Gastrocnemius medialis (tissue), 4 donors: ENCODE measurements around the gene SGPL1. TPM values are rescaled to one million over a fixed set of nuclear protein-coding genes. Genes with fewer than 3 reads are reported as not detected.

Experiments
- ATAC-seq, 2 donors: fragments of 150-250 bp; one replicate each; pipeline ENCODE4 v1.9.1; 2016
- DNase-seq, 2 donors: peaks; one replicate each; pipeline ENCODE4 v3.0.0-alpha.2; 2019
- H3K27ac ChIP-seq, 4 donors: fragments of 200-600 bp; sonication (generic); 1 replicate in 1 of 4; 2 replicates in 3 of 4; pipeline ENCODE4 v1.5.1; 2016 to 2018; ENCODE audit warnings: mild to moderate bottlenecking in 2 of 4, moderate library complexity in 1 of 4
- H3K27me3 ChIP-seq, 3 donors: fragments of 200-600 bp; sonication (generic) in 2 of 3; 1 replicate in 1 of 3; 2 replicates in 2 of 3; pipeline versions ENCODE4 v1.5.1 to v1.6.0; 2016 to 2019; ENCODE audit warnings: mild to moderate bottlenecking in 1 of 3, moderate library complexity in 1 of 3
- H3K36me3 ChIP-seq, 2 donors: fragments of 200-600 bp; sonication (generic) in 1 of 2; one replicate each; pipeline ENCODE4 v1.5.1; 2017 to 2018
- H3K4me1 ChIP-seq, 2 donors: fragments of 200-600 bp; sonication (generic) in 1 of 2; one replicate each; pipeline ENCODE4 v1.5.1; 2016 to 2017; ENCODE audit warnings: mild to moderate bottlenecking in 2 of 2
- H3K4me3 ChIP-seq, 4 donors: fragments of 200-600 bp; sonication (generic) in 3 of 4; 1 replicate in 1 of 4; 2 replicates in 3 of 4; pipeline ENCODE4 v1.5.1; 2016 to 2019; ENCODE audit warnings: mild to moderate bottlenecking in 2 of 4
- H3K9me3 ChIP-seq, 3 donors: fragments of 200-600 bp; sonication (generic) in 2 of 3; 1 replicate in 1 of 3; 2 replicates in 2 of 3; pipeline ENCODE4 v1.5.1; 2016 to 2019
- POLR2A ChIP-seq, 2 donors: fragments of 450-650 bp; IDR thresholded peaks; one replicate each; pipeline ENCODE4 v1.6.1; 2017; ENCODE audit warnings: antibody characterized with exemption in 2 of 2, mild to moderate bottlenecking in 2 of 2, moderate library complexity in 2 of 2
- in situ Hi-C, 4 donors: fragments of 200-750 bp; cut with MboI; loops; one replicate each; pipeline versions ENCODE4 v1.15.0 to v1.8.0; 2017; ENCODE audit warnings: low sequenced_read_pairs in 4 of 4
- intact Hi-C: fragments of 100-400 bp; cut with DNase I; formaldehyde crosslinking; loops from one replicate; pipeline ENCODE4 v1.15.1; 2023; ENCODE audit warnings: low total_unique reads
- total RNA-seq, 4 donors: library from RNA; depleted of rRNA; stranded (reverse); fragments of >200 nt; gene quantifications; one replicate each; pipeline versions ENCODE4 v1.1.0 to v1.2.3, GENCODE V29; 2016
- TF ChIP-seq, protein P1 (sequence below), 5 experiments: fragments of 450-650 bp in 3 of 5; fragments of 200-600 bp in 2 of 5; sonication (generic) in 2 of 5; IDR thresholded peaks in 4 of 5; conservative IDR thresholded peaks in 1 of 5; 1 replicate in 4 of 5; 2 replicates in 1 of 5; pipeline ENCODE4 v1.5.1; 2016 to 2019; ENCODE audit warnings: antibody characterized with exemption in 5 of 5, mild to moderate bottlenecking in 3 of 5, moderate library complexity in 3 of 5

The SGPL1 gene
- total RNA-seq, 4 donors from 2014 or later = 6.5 to 17.1 (median 11.3) TPM

- Histone ChIP-seq H3K27ac (no peak overlapping the region), H3K9me3 (no peaks in the 10 kb centered on the region), H3K27me3 (no peaks in the 10 kb centered on the region), H3K4me3 (no peak overlapping the region), H3K36me3 (no peaks in the 10 kb centered on the region), H3K4me1 (no peaks in the 10 kb centered on the region)
- DNase-seq (no peak), ATAC-seq (peak; percentile 68 to 81)
- in situ Hi-C loops (loop anchor here in 2 of 4 donors (10.0 kb wide), 2 partner anchors 279 to 359 kb away; no protein-coding TSS in a partner anchor), intact Hi-C loops (loop anchor here (1.0 kb wide), 2 partner anchors 284 to 360 kb away; no protein-coding TSS in a partner anchor)
- TF ChIP-seq, protein P1, sequence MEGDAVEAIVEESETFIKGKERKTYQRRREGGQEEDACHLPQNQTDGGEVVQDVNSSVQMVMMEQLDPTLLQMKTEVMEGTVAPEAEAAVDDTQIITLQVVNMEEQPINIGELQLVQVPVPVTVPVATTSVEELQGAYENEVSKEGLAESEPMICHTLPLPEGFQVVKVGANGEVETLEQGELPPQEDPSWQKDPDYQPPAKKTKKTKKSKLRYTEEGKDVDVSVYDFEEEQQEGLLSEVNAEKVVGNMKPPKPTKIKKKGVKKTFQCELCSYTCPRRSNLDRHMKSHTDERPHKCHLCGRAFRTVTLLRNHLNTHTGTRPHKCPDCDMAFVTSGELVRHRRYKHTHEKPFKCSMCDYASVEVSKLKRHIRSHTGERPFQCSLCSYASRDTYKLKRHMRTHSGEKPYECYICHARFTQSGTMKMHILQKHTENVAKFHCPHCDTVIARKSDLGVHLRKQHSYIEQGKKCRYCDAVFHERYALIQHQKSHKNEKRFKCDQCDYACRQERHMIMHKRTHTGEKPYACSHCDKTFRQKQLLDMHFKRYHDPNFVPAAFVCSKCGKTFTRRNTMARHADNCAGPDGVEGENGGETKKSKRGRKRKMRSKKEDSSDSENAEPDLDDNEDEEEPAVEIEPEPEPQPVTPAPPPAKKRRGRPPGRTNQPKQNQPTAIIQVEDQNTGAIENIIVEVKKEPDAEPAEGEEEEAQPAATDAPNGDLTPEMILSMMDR (IDR thresholded peaks at IDR 0.05 in 4 of 5, conservative IDR thresholded peaks at IDR 0.05 in 1 of 5) = peak; percentile 82 to 98 (median 93)
- TF ChIP-seq POLR2A (IDR thresholded peaks at IDR 0.05) = no peak
Observed at GRCh38 chr10:70925377-70926225, 109.9 kb downstream of the SGPL1 start.

DNA sequence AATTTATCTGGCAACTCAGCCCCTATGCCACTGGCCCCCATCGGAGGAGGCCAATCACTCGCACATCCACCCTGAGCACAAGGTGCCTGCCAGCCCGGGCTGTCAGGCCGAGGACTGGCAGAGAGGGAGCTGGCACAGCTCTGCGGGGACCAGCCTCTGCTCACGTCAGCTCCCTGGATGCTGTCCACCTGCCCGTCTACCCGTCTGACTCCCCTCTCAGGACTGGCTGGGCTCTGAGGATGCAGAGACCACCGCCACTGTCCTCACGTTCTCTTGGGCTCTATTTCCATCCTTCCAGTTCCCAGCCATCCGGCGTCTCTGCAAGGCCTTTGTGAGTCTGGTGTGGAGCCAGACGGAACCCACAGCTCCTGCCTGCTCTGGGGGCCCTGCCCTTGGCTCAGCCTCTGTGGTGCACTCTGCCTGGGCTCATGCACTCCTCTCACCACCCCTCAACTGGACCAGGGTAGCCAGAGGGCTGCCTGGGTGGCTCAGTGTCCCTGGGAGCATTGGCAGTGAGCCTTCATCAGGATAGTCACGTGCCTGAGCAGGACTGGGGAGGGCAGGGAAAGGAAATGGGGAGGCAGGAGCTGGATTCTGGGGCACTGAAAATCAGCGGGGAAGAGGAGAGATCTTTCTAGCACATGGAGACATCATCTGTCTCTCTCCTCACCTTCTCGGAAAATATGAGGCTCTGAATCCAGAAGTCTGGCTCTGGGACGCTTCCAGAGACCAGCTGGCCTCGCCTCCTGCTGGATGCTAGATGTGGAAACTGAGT is 110.7 kb downstream of the SGPL1 start:
- TF ChIP-seq, protein P1 (IDR thresholded peaks at IDR 0.05 in 4 of 5, conservative IDR thresholded peaks at IDR 0.05 in 1 of 5) = no peak
- TF ChIP-seq POLR2A (IDR thresholded peaks at IDR 0.05) = no peak
- no peak for DNase-seq
- ATAC-seq = no peak
- intact Hi-C loops = no loop called here
- in situ Hi-C loops = loop anchor here in 2 of 4 donors (10.0 kb wide), 2 partner anchors 278 to 358 kb away; no protein-coding TSS in a partner anchor
- Histone ChIP-seq H3K4me3 (no peak overlapping the region), H3K36me3 (no peaks in the 10 kb centered on the region), H3K9me3 (no peaks in the 10 kb centered on the region), H3K27me3 (no peaks in the 10 kb centered on the region), H3K27ac (no peak overlapping the region), H3K4me1 (no peaks in the 10 kb centered on the region)

- H3K27me3 ChIP-seq = no peaks in the 10 kb centered on the region
- H3K36me3 ChIP-seq = no peaks in the 10 kb centered on the region
- H3K27ac ChIP-seq = no peak overlapping the region
- TF ChIP-seq POLR2A (IDR thresholded peaks at IDR 0.05) = no peak
- intact Hi-C loops (no loop called here), in situ Hi-C loops (loop anchor here in 2 of 4 donors (10.0 kb wide), 2 partner anchors 277 to 357 kb away; no protein-coding TSS in a partner anchor)
- DNase-seq = no peak
- H3K4me3 ChIP-seq = no peak overlapping the region
- ATAC-seq = no peak
- H3K4me1 ChIP-seq = no peaks in the 10 kb centered on the region
- no peaks in the 10 kb centered on the region for H3K9me3 ChIP-seq
Observed at GRCh38 chr10:70927189-70927943, 111.6 kb downstream of the SGPL1 start.

- Histone ChIP-seq H3K4me1 (no peaks in the 10 kb centered on the region), H3K9me3 (no peaks in the 10 kb centered on the region), H3K27ac (no peak overlapping the region), H3K27me3 (no peaks in the 10 kb centered on the region), H3K36me3 (no peaks in the 10 kb centered on the region), H3K4me3 (no peak overlapping the region)
- intact Hi-C loops = no loop called here
- DNase-seq (no peak), ATAC-seq (no peak)
- TF ChIP-seq, protein P1 (IDR thresholded peaks at IDR 0.05 in 4 of 5, conservative IDR thresholded peaks at IDR 0.05 in 1 of 5) = no peak
- TF ChIP-seq POLR2A (IDR thresholded peaks at IDR 0.05) = no peak
- in situ Hi-C loops = loop anchor here in 2 of 4 donors (10.0 kb wide), 2 partner anchors 277 to 357 kb away; no protein-coding TSS in a partner anchor
Observed at GRCh38 chr10:70928140-70928539, 112.4 kb downstream of the SGPL1 start.
